Measurements from ENCODE around the gene GSG1.

The GSG1 gene

DNA sequence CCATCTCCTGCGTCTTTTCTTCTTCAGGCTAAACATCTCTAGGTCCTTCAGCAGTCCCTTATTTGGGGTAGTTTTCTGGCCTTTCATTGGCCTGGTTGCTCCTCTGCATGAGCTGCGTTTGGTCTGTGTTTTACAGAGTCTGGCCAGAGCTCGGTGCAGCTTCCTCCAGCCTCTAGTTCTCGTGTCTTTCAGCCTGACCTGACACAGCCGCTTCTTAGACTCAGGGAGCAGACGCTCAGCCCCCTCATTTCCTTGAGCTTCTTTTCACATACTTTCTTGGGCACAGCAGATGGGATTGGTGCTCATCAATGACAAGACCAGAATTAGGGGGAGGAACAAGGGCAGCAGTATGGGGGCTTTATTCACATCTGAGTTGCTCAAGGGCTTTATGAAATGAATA is 13.6 kb upstream of the GSG1 start:
- H3K4me3 Mint-ChIP-seq = no peak overlapping the region
- H3K36me3 Mint-ChIP-seq (ENCODE audit: low read depth) = no peaks in the 10 kb centered on the region
- H3K4me1 Mint-ChIP-seq = peaks cover 30% of the 10 kb centered on the region
- H3K9me3 Mint-ChIP-seq = peaks cover 2% of the 10 kb centered on the region
- peak overlapping the region in 2 of 3 experiments; percentile 35 to 66 for H3K27ac Mint-ChIP-seq
- H3K27me3 Mint-ChIP-seq (ENCODE audit: low read depth) = no peaks in the 10 kb centered on the region
- TF ChIP-seq, protein P1, sequence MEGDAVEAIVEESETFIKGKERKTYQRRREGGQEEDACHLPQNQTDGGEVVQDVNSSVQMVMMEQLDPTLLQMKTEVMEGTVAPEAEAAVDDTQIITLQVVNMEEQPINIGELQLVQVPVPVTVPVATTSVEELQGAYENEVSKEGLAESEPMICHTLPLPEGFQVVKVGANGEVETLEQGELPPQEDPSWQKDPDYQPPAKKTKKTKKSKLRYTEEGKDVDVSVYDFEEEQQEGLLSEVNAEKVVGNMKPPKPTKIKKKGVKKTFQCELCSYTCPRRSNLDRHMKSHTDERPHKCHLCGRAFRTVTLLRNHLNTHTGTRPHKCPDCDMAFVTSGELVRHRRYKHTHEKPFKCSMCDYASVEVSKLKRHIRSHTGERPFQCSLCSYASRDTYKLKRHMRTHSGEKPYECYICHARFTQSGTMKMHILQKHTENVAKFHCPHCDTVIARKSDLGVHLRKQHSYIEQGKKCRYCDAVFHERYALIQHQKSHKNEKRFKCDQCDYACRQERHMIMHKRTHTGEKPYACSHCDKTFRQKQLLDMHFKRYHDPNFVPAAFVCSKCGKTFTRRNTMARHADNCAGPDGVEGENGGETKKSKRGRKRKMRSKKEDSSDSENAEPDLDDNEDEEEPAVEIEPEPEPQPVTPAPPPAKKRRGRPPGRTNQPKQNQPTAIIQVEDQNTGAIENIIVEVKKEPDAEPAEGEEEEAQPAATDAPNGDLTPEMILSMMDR (IDR thresholded peaks at IDR 0.05; ENCODE audit: unreplicated experiment in 3 of 3) = no peak

DNA sequence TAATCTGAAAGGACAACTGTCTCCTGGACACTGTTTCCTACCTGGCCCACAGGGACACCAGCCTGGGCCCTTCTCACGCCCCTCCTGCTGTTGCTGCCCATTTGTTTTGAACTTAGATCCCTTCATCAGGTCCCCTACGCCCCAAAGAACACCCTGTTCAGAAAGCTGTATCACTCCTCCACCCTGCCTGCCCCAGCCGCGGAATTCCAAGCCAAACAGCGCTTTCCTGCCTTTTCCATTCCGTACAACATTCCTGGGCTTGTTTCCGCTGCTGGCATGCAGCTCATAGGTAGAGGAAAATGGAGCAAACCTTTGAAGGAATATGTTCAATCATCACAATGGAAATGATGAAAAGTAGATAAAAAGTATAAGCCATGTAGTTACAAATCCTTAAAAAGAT is 12.8 kb upstream of the GSG1 start:
- H3K27ac Mint-ChIP-seq = peak overlapping the region; percentile 2 to 43 (median 40)
- peaks cover 30% of the 10 kb centered on the region for H3K4me1 Mint-ChIP-seq
- H3K4me3 Mint-ChIP-seq = no peak overlapping the region
- TF ChIP-seq, protein P1 (IDR thresholded peaks at IDR 0.05; ENCODE audit: unreplicated experiment in 3 of 3) = no peak
- no peaks in the 10 kb centered on the region for H3K36me3 Mint-ChIP-seq (ENCODE audit: low read depth)
- H3K27me3 Mint-ChIP-seq (ENCODE audit: low read depth) = no peaks in the 10 kb centered on the region
- peaks cover 2% of the 10 kb centered on the region for H3K9me3 Mint-ChIP-seq

DNA sequence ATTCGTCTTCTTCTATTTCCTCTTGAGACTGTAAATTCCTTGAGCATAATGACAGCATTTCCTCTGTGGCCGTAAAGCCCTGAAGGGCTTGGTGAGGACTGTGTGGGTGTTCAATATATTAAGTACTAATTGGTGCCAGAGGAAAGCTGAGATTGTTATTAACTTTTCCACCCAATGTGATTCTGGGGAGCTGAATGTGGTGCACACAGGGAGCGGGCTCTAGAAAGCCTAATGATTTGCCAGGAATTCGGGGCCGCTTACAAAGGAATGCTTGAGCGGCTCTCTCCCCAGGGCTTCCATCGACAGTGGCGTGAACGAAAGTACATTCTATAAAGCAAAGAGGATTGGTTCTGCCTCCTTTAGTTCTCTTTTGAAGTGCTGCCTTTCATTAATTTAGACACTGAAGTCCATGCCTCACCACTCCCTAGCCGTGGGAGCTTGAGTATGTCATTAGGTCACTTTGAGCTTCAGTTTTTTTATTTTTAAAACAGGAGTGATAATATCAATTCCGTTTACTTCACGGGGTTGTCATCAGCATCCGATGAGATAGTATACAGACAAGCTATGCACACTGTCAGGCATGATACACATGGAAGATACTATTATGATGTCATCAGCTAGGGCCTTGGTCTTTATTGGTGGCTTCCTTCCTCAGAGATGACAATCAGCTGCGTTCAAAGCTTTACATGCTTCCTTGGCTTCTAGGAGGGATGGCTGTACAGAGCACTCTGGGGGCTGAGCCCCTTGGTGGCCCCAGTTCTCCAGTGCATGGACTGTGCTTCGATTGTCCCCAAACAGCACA is 11.0 kb upstream of the GSG1 start:
- no peaks in the 10 kb centered on the region for H3K36me3 Mint-ChIP-seq (ENCODE audit: low read depth)
- H3K9me3 Mint-ChIP-seq = peaks cover 3% of the 10 kb centered on the region
- no peak overlapping the region for H3K4me3 Mint-ChIP-seq
- TF ChIP-seq, protein P1 (IDR thresholded peaks at IDR 0.05; ENCODE audit: unreplicated experiment in 3 of 3) = no peak
- peak overlapping the region; percentile 52 to 76 (median 56) for H3K27ac Mint-ChIP-seq
- H3K4me1 Mint-ChIP-seq = peaks cover 25% of the 10 kb centered on the region
- H3K27me3 Mint-ChIP-seq (ENCODE audit: low read depth) = no peaks in the 10 kb centered on the region

DNA sequence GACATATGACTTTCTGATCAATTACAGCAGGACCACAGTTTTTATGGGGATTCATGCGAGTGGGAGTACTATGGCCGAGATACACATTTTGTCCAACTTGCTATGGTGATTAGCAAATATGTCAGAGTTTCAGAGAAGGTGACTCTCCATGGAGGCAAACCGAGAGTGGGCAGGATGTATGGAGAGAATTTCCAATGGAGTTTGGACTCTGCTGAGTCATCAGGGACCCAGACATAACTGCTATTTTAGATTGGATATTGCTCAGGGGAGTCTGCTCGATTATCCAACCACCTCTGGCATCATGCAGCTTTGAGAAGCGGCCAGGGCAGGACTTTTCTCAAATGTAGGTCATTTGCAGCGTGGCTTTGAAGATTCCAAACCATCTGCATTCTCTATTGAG is 9.5 kb upstream of the GSG1 start:
- no peaks in the 10 kb centered on the region for H3K27me3 Mint-ChIP-seq (ENCODE audit: low read depth)
- H3K27ac Mint-ChIP-seq = peak overlapping the region in 1 of 3 experiments; percentile 33
- TF ChIP-seq, protein P1 (IDR thresholded peaks at IDR 0.05; ENCODE audit: unreplicated experiment in 3 of 3) = no peak
- H3K4me3 Mint-ChIP-seq = no peak overlapping the region
- H3K9me3 Mint-ChIP-seq = peaks cover 14% of the 10 kb centered on the region
- H3K4me1 Mint-ChIP-seq = peaks cover 25% of the 10 kb centered on the region
- H3K36me3 Mint-ChIP-seq (ENCODE audit: low read depth) = peaks cover 3% of the 10 kb centered on the region

DNA sequence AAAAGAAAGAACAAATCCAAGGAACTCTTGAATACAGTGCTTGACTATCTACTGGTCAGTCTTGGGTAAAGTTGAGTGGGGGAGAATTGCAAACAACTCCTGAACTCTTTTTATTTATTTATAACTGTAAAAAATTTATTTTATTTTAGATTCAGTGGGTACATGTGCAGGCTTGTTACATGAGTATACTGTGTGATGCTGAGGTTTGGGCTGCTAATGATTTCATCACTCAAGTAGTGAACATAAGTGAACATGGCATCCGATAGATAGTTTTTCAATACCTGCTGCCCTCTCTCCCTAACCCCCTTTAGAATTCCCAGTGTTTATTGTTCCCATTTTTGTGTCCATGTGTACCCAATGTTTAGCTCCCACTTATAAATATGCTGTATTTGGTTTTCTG is 3.2 kb upstream of the GSG1 start:
- H3K9me3 Mint-ChIP-seq = peaks cover 13% of the 10 kb centered on the region
- no peaks in the 10 kb centered on the region for H3K27me3 Mint-ChIP-seq (ENCODE audit: low read depth)
- H3K27ac Mint-ChIP-seq = no peak overlapping the region
- TF ChIP-seq, protein P1 (IDR thresholded peaks at IDR 0.05; ENCODE audit: unreplicated experiment in 3 of 3) = no peak
- peaks cover 14% of the 10 kb centered on the region for H3K4me1 Mint-ChIP-seq
- peaks cover 5% of the 10 kb centered on the region for H3K36me3 Mint-ChIP-seq (ENCODE audit: low read depth)
- H3K4me3 Mint-ChIP-seq = no peak overlapping the region

DNA sequence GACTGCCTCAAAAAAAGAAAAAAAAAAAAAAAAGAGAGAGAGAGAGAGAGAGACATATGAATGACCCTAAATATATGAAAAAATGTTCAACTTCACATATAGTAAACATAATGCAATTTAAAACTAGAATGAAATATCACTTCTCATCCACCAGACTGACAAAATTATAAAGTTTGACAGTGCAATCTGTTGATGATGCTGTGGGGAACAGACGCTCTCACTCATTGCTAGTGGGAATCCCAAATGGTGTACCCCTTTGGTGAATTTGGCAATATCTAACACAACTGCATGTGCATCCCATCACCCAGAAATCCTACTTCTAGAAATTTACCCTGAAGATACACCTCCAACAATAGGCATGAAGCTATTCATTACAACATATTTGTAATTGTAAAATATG is 2.3 kb upstream of the GSG1 start:
- no peak overlapping the region for H3K27ac Mint-ChIP-seq
- peaks cover 13% of the 10 kb centered on the region for H3K9me3 Mint-ChIP-seq
- no peaks in the 10 kb centered on the region for H3K27me3 Mint-ChIP-seq (ENCODE audit: low read depth)
- peaks cover 5% of the 10 kb centered on the region for H3K36me3 Mint-ChIP-seq (ENCODE audit: low read depth)
- no peak overlapping the region for H3K4me3 Mint-ChIP-seq
- H3K4me1 Mint-ChIP-seq = peaks cover 18% of the 10 kb centered on the region
- TF ChIP-seq, protein P1 (IDR thresholded peaks at IDR 0.05; ENCODE audit: unreplicated experiment in 3 of 3) = no peak

Measured in nephron (organoid).